ENCODE measurements around the gene TMEM9B. TPM values are rescaled to one million over a fixed set of nuclear protein-coding genes. Genes with fewer than 3 reads are reported as not detected.

The TMEM9B gene
- total and polyA plus RNA-seq, 2 experiments from 2014 or later, result 10.4 to 12.9 TPM

DNA sequence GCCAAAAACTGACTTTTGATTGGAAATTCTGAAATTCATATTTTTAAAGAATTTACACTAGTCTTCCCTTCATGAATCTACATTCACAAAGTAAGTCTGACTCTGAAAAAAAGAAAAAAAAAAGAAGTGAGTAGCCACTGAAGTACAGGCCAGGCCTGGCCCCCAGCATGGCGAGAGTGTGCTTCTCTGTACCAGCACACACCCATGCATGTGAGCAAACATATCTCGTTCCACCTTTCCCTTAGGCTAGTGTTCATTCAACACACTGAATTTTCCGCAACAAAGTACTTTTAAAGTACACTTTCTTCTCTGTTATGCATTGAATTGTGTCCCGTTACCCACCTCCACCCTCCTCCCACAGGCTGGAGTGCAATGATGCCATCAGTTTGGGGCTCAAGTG, 36.0 kb downstream of the TMEM9B start (continued):
- TF ChIP-seq, protein P1, sequence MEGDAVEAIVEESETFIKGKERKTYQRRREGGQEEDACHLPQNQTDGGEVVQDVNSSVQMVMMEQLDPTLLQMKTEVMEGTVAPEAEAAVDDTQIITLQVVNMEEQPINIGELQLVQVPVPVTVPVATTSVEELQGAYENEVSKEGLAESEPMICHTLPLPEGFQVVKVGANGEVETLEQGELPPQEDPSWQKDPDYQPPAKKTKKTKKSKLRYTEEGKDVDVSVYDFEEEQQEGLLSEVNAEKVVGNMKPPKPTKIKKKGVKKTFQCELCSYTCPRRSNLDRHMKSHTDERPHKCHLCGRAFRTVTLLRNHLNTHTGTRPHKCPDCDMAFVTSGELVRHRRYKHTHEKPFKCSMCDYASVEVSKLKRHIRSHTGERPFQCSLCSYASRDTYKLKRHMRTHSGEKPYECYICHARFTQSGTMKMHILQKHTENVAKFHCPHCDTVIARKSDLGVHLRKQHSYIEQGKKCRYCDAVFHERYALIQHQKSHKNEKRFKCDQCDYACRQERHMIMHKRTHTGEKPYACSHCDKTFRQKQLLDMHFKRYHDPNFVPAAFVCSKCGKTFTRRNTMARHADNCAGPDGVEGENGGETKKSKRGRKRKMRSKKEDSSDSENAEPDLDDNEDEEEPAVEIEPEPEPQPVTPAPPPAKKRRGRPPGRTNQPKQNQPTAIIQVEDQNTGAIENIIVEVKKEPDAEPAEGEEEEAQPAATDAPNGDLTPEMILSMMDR (conservative IDR thresholded peaks at IDR 0.05; ENCODE audit: low read depth in 2 of 2), result no peak
- TF ChIP-seq STAT1 (IDR thresholded peaks at IDR 0.05; ENCODE audit: unreplicated experiment) (no peak), EZH2 (IDR thresholded peaks at IDR 0.05; ENCODE audit: low read depth, unreplicated experiment) (no peak), EZH2phosphoT487 (IDR thresholded peaks at IDR 0.05; ENCODE audit: unreplicated experiment) (no peak)
- TF ChIP-seq, protein P2, sequence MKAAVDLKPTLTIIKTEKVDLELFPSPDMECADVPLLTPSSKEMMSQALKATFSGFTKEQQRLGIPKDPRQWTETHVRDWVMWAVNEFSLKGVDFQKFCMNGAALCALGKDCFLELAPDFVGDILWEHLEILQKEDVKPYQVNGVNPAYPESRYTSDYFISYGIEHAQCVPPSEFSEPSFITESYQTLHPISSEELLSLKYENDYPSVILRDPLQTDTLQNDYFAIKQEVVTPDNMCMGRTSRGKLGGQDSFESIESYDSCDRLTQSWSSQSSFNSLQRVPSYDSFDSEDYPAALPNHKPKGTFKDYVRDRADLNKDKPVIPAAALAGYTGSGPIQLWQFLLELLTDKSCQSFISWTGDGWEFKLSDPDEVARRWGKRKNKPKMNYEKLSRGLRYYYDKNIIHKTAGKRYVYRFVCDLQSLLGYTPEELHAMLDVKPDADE (IDR thresholded peaks at IDR 0.05), result no peak
- TF ChIP-seq, protein P3, sequence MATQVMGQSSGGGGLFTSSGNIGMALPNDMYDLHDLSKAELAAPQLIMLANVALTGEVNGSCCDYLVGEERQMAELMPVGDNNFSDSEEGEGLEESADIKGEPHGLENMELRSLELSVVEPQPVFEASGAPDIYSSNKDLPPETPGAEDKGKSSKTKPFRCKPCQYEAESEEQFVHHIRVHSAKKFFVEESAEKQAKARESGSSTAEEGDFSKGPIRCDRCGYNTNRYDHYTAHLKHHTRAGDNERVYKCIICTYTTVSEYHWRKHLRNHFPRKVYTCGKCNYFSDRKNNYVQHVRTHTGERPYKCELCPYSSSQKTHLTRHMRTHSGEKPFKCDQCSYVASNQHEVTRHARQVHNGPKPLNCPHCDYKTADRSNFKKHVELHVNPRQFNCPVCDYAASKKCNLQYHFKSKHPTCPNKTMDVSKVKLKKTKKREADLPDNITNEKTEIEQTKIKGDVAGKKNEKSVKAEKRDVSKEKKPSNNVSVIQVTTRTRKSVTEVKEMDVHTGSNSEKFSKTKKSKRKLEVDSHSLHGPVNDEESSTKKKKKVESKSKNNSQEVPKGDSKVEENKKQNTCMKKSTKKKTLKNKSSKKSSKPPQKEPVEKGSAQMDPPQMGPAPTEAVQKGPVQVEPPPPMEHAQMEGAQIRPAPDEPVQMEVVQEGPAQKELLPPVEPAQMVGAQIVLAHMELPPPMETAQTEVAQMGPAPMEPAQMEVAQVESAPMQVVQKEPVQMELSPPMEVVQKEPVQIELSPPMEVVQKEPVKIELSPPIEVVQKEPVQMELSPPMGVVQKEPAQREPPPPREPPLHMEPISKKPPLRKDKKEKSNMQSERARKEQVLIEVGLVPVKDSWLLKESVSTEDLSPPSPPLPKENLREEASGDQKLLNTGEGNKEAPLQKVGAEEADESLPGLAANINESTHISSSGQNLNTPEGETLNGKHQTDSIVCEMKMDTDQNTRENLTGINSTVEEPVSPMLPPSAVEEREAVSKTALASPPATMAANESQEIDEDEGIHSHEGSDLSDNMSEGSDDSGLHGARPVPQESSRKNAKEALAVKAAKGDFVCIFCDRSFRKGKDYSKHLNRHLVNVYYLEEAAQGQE (IDR thresholded peaks at IDR 0.05; ENCODE audit: unreplicated experiment), result no peak

DNA sequence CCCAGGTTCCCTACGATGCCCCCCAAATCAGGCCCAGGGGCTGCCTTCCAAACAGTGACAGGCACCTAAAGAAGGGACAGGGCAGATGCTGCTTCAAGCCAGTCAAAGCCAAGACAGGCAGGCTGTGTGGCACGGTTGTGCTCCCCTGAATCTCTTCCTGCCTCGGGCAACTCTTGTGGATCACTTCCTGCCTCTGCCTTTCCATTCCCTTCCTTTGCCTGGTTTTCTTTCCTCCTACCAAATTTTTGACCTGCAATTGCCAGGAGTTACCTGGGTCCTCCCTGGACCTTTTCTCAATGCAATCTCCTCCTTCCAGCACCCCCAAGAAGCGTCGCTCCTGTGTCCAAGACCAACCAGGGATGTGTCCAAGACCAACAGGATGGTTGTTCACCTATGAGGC, 37.0 kb downstream of the TMEM9B start:
- Mint-ChIP-seq H3K9me3 (no peaks in the 10 kb centered on the region), H3K36me3 (ENCODE audit: low read depth) (no peaks in the 10 kb centered on the region), H3K4me1 (peaks cover 6% of the 10 kb centered on the region), H3K27me3 (ENCODE audit: insufficient read depth, low read depth, poor library complexity) (peaks cover 5% of the 10 kb centered on the region), H3K27ac (no peak overlapping the region), H3K4me3 (no peak overlapping the region)
- H3K4me3 ChIP-seq, result no peak overlapping the region
- H3K79me2 ChIP-seq (replicated peaks; ENCODE audit: insufficient read depth), result no peaks in the 10 kb centered on the region
- DNase-seq (ENCODE audit: low spot score), result no peak
- H4K20me1 ChIP-seq (replicated peaks; ENCODE audit: insufficient read depth), result no peaks in the 10 kb centered on the region
- no peaks in the 10 kb centered on the region for H3K9me2 ChIP-seq (ENCODE audit: insufficient read depth)
- H3K4me2 ChIP-seq, result no peak overlapping the region
- H2AFZ ChIP-seq, result no peak overlapping the region
- H3K4me1 ChIP-seq (ENCODE audit: insufficient read depth), result no peaks in the 10 kb centered on the region
- no peak overlapping the region for H3K27ac ChIP-seq (ENCODE audit: low read depth)
- no peaks in the 10 kb centered on the region for H3K36me3 ChIP-seq (ENCODE audit: insufficient read depth)
- H3K27me3 ChIP-seq (ENCODE audit: insufficient read depth), result no peaks in the 10 kb centered on the region
- H3F3A ChIP-seq (replicated peaks; ENCODE audit: low read depth), result no peaks in the 10 kb centered on the region
- ATAC-seq, result no peak
- no peak for TF ChIP-seq ZNF331 (CRISPR knock-in tag; IDR thresholded peaks at IDR 0.05; ENCODE audit: low read depth)
- TF ChIP-seq POLR2AphosphoS5 (IDR thresholded peaks at IDR 0.05; ENCODE audit: low read depth), result no peak
- TF ChIP-seq JUNB (IDR thresholded peaks at IDR 0.05; ENCODE audit: unreplicated experiment), result no peak
- no peak for TF ChIP-seq EZH2 (IDR thresholded peaks at IDR 0.05; ENCODE audit: low read depth, unreplicated experiment)
- TF ChIP-seq, protein P3 (IDR thresholded peaks at IDR 0.05; ENCODE audit: unreplicated experiment), result no peak
- no peak for TF ChIP-seq EZH2phosphoT487 (IDR thresholded peaks at IDR 0.05; ENCODE audit: unreplicated experiment)
- TF ChIP-seq CREB1 (CRISPR knock-in tag; IDR thresholded peaks at IDR 0.05; ENCODE audit: low read depth), result no peak
- no peak for TF ChIP-seq STAT1 (IDR thresholded peaks at IDR 0.05; ENCODE audit: unreplicated experiment)
- TF ChIP-seq NANOG (IDR thresholded peaks at IDR 0.05; ENCODE audit: borderline replicate concordance), result no peak

Measured in GM23338 (cell line).